Renal cortex interstitium (tissue), 11 donors: ENCODE measurements around the gene CCL17. TPM values are rescaled to one million over a fixed set of nuclear protein-coding genes. Genes with fewer than 3 reads are reported as not detected.
"Not testable (repeated sequence)": the region's sequence is repeated elsewhere in the genome, so short reads cannot be mapped to it uniquely, and the experiment has no call there.

Experiments
- DNase-seq, 11 donors: peaks; one replicate each; pipeline ENCODE4 v3.0.0-alpha.2; 2013; ENCODE audit warnings: low read depth in 9 of 11, low spot score in 4 of 11; ENCODE audit errors: extremely low read depth in 1 of 11
- polyA plus RNA-seq, 3 donors: library from polyadenylated mRNA; unstranded; fragments of 120-200 nt; gene quantifications; one replicate each; pipeline ENCODE4 v1.2.1, GENCODE V29; 2013; ENCODE audit not compliant: insufficient read length in 3 of 3

The CCL17 gene
- polyA plus RNA-seq, 3 donors, result 0.19 to 0.38 TPM; not detected in 1

DNA sequence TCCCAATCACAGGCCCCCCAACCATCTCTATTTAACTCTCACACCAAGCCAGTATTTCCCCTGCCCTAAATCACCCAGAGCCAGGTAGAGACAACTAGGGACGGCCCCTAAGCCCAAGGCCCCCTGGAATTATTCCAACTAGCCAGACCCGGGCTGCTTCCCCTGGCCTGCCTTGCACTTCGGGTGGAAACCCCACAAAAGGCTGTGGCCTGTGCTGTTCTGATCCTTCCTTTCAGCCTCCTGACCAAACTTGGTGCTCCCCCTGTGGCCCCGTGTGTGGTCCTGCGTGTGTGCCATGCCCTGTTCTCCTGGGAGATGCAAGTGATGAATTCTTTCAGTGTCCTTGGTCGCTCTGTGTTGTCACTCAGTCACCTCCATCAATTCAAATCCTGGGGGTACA is 14.9 kb downstream of the CCL17 start:
- no peak for DNase-seq

DNA sequence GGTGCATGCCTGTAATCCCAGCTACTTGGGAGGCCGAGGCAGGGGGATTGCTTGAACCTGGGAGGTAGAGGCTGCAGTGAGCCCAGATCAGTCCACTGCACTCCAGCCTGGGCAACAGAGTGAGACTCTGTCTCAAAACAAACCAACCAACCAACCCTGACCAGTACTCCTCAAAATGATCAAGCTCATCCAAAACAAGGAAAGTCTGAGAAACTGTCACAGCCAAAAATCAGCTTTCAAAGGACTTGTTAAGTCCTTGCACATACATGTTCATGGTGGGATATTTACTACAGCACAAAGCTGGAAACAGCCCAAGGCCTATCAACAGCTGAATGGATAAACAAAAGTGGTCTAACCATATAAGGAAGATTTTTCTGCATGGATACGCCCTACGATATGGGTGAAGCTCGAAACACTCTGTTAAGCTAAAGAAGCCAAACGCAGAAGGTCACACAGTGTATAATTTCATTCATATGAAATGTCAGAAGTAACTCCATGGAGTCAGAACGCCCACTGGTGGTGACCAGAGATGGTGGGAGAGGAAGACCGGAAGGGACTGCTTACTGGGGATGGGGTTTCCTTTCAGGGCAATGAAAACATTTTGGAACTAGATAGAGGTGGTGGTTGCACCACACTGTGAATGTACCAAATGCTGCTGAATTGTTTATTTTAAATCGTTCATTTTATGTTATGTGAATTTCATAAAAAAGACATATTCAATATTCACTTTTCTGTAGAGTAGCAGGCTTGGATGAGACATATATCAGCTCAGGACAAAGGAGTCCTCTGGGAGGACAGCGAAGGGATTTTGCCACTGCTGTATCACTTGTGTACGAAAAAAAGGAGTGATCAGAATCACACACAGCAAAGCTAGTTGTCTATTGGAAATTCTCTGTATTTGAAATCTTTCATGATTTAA is 17.7 kb downstream of the CCL17 start:
- DNase-seq, result peak in 10 of 11 donors; percentile 33 to 74 (median 62)

DNA sequence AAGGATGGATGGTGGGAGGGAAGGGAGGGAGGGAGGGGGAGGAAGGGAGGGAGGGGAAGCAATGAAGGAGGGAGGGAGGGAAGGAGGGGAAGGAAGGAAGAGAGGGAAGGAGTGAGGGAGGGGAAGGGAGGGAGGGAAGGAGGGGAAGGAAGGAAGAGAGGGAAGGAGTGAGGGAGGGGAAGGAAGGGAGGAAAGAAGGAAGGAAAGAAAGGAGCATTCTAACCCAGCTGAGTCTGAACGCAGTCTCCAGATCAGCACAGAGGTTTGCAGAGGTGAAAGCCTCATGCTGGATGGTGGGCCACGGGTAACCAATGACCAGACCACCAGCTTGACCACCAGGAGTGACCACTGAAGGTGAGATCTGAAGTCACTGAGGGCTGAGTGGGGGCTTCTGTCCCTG is 18.6 kb downstream of the CCL17 start:
- DNase-seq, result no peak

DNA sequence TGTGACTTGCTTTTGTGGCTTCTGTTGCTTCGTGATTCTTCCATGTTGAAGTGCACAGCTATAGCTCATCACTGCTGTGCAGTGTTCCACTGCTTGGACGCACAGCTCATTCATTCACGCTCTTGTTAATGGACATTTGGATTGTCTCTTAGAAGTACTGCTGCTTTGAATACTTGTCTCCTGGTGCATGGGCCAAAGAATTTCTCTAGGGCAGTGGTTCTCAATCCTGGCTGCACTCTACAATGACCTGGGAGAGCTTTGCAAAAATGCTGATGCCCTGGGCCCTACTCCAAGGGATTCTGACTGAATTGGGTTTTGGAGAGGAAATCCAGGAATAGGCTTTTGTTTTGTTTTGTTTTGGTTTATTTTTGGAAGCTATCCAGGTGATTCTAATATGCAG is 20.0 kb downstream of the CCL17 start:
- DNase-seq, result no peak

DNA sequence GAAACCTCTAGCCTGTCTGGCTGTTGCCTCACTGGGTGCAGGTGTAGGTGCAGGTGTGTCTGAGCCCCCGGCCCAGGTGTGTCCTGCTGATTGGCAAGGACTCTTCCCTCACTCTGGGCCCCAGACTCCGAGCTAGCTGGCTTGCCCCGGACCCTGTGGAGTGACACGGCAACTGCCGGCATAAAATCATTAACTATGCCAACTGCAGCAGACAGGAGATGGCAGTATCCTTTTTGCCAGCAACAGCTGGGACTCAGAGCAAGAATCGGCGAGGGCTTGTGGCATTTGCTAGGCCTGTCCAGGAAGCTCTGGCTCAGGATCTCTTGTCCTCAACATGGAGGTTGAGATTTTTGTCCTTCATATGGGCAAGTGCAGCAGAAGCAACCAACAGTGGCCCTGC is 21.8 kb downstream of the CCL17 start:
- no peak for DNase-seq

DNA sequence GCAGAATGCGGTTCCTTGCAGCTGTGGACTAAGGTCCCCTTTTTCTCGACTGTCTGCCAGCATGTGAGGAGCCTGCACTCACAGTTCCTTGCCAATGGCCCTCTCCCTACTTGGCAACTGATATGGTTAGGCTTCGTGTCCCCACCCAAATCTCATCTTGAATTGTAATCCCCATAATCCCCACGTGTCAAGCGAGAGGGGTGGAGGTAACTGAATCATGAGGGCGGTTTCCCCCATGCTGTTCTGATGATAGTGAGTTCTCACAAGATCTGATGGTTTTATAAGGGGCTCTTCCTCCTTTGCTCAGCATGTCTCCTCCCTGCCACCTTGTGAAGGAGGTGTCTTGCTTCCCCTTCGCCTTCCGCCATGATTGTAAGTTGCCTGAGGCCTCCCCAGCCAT is 22.7 kb downstream of the CCL17 start:
- no peak for DNase-seq

DNA sequence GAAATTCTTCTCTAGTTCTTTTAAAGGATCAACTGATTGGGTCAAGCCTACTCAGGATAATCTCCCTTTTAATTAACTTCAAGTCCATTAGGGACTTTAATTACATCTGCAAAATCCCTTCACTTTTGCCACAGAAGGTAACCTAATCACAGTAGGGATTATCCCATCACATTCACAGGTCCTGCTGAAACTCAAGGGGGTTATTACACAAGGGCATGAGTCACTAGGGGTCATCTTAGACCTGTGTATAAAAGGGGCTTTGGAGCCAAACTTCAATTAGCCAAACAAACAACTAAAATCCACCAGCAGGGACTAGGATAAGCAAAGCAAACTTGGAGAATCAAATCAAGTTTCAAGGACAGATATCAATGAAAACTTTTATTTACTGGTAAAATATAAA is 23.3 kb downstream of the CCL17 start:
- no peak for DNase-seq

DNA sequence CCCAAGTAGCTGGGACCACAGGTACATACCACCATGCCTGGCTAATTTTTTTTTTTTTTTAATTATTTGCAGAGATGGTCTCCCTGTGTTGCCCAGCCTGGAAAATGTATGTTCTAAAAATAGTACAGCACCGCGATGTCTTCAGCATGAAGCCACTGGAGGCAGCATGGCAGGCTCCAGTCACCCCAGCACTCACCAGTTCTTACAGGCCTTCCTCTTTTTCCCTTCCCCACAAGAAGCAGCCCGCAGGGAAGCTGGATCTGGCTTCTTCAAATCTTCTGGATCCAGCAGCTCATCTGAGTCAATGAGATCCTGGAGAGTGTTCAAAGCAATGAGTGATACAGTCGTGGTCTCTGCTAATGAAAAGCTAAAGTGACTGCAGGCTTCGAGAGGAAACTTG is 26.4 kb downstream of the CCL17 start:
- DNase-seq, result no peak

DNA sequence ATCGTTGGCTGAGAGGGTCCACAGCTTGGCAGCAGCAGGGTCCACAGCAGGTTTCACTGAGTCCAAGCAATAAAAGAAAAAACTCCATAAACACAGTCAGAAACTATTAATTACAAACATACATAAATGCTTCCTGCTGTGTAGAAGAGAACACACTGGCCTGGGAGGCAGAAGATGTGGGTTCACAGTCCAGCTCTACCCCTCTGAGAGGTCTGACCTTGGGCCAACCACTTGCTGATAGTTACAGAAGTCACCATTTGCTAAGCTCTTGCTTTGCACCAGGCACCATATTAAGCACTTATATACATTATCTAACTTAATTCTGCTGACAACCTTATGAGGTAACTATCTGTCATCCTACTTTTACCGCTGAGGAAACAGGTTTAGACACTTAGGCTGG is 27.9 kb downstream of the CCL17 start:
- no peak for DNase-seq

DNA sequence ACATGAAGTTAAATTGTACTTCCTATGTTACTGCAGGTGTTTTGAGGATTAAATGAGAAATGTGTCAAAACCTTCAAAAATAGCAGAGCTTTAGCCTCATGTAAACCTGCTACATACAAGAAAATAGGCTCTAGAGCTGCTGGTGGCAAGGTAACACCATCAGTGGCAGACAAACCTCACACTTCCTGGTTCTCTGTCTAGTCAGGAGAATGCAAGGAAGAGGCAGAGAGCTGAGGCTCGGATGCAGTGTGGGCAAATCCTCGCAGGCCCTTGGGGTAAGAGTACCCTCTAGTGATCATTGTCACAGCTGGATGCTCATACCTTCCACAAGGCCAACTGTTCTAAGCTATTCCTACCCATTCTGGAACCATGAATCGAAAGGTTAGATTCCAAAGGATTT is 28.4 kb downstream of the CCL17 start:
- DNase-seq, result no peak

DNA sequence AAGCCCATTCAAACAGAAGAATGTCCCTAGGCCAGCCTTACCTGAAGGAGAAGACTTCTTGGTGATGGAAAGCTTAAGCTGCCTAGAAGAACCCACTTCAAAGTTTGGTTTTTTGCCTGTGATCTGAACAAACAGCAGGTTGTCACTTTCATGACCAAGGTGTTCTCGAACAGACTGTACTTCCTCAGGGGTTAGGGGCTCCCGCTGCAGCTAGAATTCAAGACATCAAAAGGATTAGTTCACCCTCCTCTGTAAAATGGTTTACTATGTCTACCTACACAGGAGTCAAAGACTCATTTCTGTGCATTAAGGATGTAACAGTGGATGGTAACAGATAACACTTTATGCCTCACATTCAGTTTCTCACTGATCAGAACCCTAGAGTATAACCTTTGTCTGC is 29.4 kb downstream of the CCL17 start:
- DNase-seq, result no peak

DNA sequence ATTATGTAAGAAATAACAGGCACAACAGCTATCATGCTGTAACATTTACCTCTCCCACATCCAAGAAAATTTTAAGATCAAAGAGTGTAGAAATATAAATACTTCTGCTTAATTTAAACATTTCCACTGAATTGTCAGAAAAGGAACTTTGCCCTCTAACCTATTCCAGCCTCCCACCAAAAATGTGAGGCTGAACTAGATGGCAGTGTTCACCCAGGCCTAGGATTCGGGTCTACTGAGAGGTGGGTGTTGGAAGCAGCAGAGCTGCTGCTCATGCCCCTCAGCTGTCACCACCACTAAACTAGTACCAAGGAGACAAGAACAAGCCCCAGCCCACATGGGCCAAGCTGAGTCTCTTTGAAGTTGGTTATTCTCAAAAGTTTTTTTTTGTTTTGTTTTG is 31.3 kb downstream of the CCL17 start:
- no peak for DNase-seq

DNA sequence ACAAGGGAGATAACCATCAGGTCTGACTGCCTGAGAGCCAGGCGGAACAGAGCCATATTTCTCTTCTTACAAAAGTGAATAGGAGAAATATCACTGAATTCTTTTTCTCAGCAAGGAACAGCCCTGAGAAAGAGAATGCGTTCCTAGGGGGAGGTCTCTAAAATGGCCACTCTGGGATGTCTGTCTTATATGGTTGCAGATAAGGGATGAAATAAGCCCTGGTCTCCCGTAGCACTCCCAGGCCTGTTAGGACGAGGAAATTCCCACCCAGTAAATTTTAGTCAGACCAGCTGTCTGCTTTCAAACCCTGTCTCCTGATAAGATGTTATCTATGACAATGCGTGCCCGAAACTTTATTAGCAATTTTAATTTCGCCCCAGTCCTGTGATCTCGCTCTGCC is 35.4 kb downstream of the CCL17 start:
- DNase-seq, result not testable (repeated sequence)

DNA sequence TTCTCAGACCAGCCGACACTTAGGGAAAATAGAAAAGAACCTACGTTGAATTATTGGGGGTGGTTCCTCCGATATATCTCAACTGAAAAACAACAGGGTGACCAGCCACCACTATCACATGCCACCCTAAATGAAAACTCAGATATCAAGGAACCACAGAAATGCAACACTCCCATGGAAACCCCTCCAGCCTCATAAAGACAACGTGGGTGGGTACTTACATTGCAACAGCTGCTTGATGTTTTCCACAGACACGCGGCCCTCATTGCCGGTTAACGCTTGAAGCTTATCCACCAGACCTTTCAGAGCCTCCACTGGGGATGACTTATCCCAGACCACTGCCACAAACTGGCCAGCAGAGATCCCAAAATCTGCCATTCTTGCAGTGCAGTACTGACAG is 36.0 kb downstream of the CCL17 start:
- not testable (repeated sequence) for DNase-seq

DNA sequence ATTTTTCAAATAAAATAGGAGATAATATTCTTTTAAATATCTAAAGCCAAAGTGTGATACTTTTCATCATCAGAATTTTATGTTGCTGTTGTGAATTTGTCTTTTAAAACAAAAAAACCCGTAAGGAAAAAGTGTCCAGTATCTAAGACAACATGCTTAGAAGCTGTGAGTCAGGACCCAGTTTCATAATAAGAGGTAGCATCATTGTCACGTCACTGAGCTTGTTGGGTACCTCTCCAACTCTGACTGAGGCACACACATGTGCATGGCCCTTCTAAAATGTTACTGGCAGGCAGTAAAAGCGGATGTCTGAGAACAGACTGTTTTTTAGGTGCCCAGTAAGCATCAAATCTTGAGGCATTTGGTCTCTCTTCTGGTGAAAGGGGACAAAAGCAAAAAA is 40.1 kb downstream of the CCL17 start:
- DNase-seq, result no peak

DNA sequence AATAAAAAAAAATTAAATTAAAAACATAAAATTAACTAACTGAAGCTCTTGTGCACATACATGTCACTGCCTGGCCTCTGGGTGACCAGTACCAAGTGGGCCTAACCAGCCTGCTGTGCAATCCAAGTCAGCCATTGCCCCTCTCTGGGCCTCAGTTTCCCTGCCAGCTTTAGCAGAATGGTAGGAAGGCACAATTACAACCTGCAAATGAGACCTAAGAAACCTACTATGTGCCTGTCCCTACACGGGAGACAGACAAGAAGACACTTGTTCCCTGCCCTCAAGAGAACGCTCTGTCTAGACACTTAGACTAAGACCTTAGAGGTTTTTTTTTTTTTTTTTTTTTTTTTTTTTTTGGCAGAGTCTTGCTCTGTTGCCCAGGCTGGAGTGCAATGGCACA is 40.9 kb downstream of the CCL17 start:
- DNase-seq, result no peak

DNA sequence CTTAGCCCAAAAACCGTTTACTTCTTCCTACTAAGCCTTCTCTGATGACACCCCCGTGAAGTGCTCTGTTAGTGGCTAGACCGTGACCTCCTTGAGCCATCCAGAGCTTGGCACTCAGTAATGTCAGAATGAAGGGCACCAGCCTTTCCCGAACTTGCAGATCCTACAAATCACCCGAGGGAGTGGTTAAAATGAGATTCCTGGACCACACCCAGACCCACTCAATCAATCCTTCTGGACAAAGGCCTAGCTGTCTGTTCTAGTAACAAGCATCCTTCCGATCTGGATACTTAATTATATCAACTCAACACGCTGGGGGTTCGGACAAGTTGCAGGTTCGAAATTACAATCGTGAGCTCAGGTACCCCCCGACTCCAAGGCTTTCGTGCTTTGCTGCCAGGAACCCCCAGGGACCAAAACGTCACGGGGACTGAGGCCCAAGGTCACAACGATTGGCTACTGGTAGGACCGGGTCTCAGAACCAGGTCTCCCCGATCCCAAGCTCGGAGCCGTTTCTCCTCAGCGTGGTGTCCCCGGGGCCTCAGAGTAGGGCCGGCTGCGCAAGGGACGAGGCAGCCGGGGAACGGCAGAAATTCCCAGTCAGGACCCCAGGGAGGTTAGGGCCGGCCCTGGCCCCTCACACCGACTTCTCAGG is 42.1 kb downstream of the CCL17 start:
- DNase-seq, result peak in 4 of 11 donors; percentile 5 to 33 (median 19)

DNA sequence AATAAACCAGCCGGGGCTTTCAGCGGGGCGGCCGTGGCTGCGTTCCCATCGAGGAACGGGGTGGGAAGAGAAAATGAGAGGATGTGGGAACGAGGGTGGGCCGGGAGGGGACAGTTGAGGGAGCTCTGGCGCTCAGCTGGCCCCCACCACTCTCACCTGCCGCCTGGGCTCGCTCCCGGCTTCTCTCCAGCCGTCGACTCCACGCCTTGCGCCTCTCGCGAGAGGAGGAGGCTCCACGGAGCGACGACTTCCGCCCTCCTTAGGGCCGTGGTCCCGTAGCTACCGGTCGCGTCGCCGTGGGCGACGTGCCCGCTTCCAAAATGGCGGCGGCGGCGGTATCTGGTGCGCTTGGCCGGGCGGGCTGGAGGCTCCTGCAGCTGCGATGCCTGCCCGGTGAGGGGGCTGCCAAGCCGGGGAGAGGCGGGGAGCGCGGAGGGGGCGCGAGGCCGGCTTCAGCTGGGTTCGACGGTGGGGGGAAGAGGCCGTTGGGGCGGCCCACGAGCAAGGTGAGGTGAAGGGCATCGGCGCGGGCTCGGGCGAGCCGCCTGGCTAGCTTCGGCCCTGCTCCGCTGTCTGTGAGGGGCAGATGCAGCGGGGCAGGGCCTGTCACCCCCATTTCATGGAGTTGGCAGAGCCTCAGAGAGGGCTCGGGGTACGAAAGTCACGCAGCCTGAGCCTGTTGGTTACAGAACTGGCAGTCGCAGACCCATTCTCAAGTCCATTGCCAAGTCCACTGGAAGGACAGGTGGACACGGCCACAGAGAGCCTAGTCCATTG is 42.8 kb downstream of the CCL17 start, which contains the start of the genes CIAPIN1 and COQ9:
TSS of gene CIAPIN1 (minus strand) at position 200 of the 777 bp plus-strand sequence. CDS start 6,457 bp downstream, outside the sequence.
TSS of gene COQ9 (plus strand) at position 294 of the 777 bp plus-strand sequence. CDS start at position 321, 27 bp downstream.
- peak; percentile 87 to 94 (median 91) for DNase-seq

DNA sequence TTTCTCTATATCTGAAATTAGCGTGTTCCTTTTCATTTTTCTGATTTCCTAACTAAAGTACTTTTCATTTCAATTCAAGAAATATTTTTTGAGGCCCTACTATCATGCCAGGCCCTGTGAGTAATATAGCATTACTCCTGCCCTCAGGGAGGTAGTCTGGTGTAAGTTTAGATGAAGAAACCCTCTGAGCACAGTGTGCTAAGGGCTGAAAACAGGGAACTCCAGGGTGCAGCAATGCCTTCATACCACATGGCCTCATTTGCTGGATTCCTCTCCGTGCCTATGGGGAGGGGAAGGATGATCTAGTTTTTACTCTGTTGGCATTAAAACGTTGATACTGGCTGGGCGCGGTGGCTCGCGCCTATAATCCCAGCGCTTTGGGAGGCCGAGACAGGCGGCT is 47.5 kb downstream of the CCL17 start:
- DNase-seq, result no peak
